ENCODE measurements around the gene YWHAG.
"Not testable (repeated sequence)": the region's sequence is repeated elsewhere in the genome, so short reads cannot be mapped to it uniquely, and the experiment has no call there.

Gene YWHAG

GRCh38 chr7:76292911-76293310 lies 65.9 kb downstream of the YWHAG start:
- not testable (repeated sequence) for DNase-seq

- no peak for DNase-seq
These were observed 66.6 kb downstream of the YWHAG start for GRCh38 chr7:76292213-76292573.

GRCh38 chr7:76291351-76292212 lies 67.2 kb downstream of the YWHAG start:
- DNase-seq = peak; percentile 67

GRCh38 chr7:76290847-76291350 lies 67.9 kb downstream of the YWHAG start:
- DNase-seq = not testable (repeated sequence)

- DNase-seq = no peak
These were observed 71.9 kb downstream of the YWHAG start for GRCh38 chr7:76286842-76287403.

- no peak for DNase-seq
These were observed 73.0 kb downstream of the YWHAG start for GRCh38 chr7:76285604-76286374.

GRCh38 chr7:76283254-76284159 lies 75.3 kb downstream of the YWHAG start:
- no peak for DNase-seq

GRCh38 chr7:76282344-76283253 lies 76.2 kb downstream of the YWHAG start:
- no peak for DNase-seq

GRCh38 chr7:76281706-76282343 lies 77.0 kb downstream of the YWHAG start:
- DNase-seq = no peak

GRCh38 chr7:76281006-76281705 lies 77.6 kb downstream of the YWHAG start:
- DNase-seq = no peak

- DNase-seq = no peak
These were observed 78.4 kb downstream of the YWHAG start for GRCh38 chr7:76280408-76280807.

GRCh38 chr7:76278540-76278939 lies 80.3 kb downstream of the YWHAG start:
- DNase-seq = no peak

Data from SHP77 treated with DMSO at 0.1 percent for 48 hours (cell line).